IPS DF 4.7 (cell line): Measurements from ENCODE around the gene FAM217B.
"Not testable (repeated sequence)": the region's sequence is repeated elsewhere in the genome, so short reads cannot be mapped to it uniquely, and the experiment has no call there.

ENCODE experiments used
- DNase-seq: peaks from one replicate; pipeline ENCODE4 v3.0.0-alpha.2; 2013; ENCODE audit warnings: low spot score; ENCODE audit errors: extremely low read depth

The FAM217B gene

DNA sequence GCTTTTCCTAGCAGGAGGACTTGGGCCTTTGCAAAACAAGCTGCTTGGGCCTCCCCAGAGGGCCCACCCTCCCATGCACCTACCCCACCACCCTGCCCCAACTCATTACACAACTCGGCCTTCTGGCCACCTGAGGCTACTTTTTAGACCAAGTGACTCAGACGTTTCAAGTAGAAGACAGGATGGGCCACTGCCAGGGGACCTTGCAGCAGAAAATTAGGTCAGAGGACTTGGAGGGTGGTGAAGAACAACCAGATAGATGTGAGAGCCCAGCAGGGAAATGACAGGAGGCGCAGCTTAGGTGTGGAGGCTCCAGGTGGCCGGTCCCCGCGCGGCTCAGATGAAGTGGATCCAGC is 1.5 kb upstream of the FAM217B start:
- no peak for DNase-seq

DNA sequence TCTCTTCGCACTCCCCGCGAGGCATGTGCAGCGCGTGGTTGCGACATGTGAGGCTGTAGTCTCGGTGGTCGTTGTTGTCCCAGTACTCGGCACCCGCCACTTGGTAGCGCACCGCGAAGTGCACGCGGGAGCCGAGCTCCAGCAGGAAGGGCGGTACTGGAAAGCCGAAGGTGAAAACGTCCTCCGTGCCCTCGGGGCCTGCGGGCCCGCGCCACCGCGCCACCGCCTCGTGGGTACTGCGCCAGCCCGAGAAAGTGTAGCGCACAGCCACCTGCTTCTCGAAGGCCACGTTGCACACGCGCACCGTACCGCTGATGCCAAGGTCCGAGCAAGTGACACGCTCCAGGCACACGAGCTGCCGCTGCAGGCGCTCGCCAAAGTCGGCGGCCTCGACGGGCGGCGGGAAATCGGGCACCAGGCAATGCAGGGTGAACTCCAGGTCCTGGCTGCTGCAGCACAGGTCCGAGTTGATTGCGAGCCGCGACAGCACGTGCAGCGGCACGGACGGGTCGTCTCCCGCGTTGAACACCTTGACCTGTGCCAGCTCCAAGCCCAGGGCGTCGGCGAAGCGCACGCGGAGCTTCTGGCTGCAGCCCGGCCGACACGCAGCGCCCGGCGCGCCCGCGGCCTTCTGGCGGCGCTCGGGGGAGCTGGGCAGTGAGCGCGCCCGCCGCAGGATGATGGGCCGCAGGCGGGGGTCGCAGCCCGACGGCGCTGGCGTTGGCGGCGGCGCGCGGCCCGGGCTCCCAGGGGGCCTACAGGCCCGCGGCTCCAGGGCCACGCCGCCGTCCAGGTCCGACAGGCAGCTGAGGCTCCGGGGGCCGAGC is 924 bp upstream of the FAM217B start:
- no peak for DNase-seq

DNA sequence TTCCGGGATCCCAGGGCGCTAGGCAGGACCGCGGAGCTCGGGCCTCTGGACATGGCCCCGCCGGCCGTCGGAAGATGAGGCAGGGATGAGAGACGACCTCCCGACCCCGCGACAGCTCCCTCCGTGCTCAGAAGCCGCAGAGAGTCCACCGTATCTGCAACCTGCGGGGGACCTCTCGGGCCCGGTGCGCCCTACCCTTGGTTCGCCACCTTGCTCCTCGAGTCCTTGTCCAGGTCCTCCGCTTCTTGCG is 385 bp upstream of the FAM217B start:
- DNase-seq = no peak

DNA sequence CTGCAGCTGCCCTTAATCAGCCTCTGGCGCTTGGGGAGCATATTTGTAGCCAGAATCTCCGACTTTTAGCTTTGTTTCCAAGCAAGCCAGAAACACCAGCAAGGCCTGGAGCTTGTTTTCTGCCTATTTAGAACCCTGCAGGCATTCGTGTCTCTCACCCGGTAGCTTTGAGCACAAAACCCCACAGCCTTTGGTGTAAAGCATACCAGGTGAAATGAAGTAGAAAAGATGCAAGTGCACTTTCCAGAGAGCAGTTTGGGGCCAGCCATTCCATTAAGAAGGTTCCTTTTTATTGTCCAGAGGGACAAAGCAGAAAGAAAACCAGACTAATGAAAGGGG is 736 bp downstream of the FAM217B start:
- no peak for DNase-seq

DNA sequence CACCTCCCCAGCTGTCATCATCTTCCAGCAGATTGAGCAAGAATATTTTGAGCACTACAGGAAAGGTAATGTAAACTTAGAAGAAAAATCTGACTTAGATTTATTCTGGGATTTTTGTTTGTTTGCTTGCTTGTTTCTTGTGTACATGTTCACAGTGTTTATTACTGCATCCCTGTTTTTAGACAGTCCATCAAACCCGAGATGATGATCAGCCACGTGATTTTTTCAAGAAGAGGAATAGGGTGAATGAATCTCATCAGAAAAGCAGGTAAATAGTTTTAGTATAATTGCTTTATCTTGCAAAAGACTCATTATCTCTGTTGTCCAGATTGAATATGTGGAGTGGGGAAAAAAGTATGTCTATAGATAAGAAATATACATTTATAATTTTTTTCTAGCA is 2.1 kb downstream of the FAM217B start:
- DNase-seq = no peak

DNA sequence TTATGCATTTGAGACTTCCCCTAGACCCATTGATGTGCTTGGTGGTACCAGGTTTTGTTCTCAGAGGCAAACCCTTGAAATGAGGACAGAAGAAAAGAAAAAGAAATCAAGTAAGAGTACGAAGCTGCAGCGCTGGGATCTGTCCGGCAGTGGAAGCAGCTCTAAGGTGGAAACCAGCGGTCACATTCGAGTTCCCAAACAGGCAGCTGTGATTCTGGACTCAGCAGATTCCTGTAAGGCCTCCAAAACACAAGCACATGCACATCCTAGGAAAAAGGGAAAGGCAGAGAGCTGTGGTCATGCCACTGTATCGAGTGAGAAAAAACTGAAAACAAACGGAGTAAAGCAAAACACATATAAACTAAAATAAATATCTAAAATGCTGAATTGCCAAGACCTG is 4.5 kb downstream of the FAM217B start:
- DNase-seq = no peak

DNA sequence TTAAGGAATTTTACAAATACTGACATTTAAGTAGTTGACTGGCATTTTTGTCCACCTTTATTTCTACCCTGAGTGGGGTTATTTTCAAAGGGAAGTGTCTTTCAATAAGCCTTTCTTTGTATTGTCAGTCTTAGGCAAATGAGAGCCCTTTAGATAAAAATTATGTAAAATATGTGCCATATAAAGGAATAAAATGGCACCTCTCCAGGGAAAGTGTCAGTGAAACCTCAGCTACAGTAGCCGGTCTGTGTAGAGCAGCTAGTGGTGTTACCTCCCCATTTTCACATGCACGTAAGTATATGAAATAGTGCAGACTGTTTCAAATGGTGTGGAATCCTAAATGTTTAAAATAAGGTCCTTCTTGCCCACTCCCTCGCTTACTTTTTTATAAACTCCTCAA is 5.0 kb downstream of the FAM217B start:
- no peak for DNase-seq

DNA sequence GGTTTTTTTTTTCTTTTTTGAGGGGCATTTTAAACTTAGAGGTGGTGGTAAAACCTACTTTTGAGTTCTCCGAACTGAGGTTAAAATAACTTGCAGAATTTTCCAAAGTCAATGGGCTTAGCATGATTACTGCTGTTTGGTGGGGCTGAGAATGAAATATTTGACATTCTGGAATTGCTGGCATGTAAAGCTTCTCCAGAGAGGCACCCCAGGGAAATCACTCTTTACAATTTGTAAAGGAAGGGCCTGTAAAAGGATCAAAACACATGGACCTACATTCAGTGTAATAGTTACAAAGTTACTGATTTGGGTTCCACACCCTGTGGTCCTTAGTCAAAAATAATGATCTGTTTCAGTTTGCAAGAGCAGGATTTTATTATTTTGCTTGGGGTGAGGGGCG is 5.5 kb downstream of the FAM217B start:
- no peak for DNase-seq

DNA sequence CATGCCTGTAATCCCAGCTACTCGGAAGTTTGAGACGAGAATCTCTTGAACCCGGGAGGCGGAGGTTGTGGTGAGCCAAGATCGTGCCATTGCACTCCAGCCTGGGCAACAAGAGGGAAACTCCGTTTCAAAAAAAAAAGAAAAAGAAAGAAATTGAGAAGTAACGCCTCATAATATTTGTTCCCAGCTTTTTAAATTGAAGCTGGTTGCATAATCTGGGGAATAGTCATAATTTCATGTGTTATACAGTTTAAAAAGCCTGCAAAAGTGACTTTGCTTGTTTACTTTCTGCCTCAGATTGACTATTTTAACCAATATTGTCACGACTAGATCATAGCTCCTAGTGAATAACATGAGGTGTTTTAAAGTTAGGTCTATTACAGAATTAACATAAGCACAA is 7.2 kb downstream of the FAM217B start:
- DNase-seq = no peak

DNA sequence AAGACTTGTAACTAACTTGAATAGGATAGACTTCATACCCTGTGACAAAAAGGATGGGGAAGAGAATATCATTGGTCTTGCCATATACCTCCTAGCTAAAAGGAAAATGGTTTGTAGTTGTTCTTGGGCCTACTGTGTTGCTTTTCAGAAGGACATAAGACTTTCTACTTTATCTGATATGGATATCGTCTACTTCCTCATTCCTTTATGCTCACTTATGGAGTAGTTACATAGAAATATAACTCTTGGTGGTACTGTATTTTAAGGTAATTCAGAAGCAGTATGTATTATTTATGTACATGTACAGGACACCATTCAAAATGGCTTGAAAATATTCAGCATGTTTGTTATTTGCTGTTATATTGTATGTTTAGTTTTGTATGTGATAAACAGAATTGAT is 8.0 kb downstream of the FAM217B start:
- no peak for DNase-seq

DNA sequence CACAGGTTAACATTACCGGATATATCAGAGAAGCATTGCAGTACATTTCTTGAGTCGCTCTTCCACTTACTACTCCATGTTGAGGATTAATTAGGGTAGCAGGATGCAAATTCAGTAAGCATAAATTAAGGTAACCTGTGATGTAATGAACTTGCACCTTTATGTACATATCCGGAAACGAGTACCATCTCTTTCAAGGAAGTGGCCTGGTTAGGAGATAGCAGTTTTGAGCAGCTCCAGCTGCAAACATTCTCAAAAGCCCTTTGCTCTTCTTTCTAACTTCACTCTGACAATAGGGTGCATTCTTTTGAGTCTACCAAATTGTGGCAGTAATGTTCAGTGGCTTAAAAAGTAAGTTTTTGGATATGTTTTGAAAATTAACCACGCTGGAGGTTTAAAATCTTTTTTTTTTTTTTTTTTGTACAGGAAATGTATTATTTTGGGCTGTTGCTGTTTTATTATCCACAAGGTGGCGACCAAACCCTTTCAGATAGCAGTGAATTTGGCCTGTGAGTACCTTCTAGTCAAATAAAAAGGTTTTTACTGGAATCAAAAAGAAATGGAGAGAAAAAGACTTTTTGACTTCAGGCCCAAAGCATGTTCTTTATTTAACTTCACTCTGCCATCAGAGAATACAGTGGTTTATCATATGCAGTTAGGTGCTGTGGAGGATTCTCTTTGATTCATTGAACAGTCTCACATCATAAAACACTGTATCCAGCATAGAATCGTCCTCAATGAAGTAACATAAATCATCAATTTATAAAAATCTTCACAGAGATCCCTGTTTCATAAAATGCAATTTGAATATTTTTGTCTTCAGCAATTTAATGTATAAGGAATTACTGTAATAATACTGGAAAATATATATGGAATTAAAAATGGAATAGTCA is 8.9 kb downstream of the FAM217B start:
- no peak for DNase-seq

DNA sequence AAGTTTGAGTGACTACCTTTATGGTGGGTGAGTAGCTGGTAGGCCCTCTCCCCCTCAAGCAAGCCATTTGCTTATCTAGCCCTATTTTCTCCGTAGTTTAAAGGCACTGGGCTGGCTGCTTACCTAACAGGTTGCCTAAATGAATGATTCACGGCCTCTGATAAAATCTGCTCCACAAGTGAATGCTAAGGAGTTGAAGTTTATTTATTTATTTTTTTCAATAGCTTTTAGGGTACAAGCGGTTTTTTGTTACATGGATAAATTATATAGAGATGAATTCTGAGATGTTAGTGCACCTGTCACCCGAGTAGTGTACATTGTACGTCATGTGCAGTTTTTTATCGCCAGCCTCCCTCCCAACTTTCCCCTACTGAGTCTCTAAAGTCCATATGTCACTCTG is 9.7 kb downstream of the FAM217B start:
- no peak for DNase-seq

DNA sequence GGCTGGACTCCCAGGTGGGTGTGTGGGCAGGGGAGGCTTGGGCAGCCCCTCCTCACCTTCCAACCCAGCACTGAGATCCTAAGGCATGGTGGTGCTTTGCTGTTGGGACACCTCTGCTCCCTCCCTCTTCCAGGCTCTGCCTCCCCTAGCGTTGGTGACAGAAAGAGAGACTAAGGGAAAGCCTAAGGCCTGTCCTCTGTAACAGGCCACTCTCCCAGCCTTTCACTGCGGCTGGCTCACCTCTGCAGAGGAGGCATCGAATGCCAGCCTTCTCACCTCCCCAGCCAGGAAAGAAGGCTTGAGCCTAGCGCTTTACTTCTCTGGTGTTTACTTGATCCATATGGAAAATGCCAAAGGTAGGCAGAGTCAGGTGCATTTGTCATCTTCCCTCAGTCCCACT is 14.5 kb downstream of the FAM217B start:
- no peak for DNase-seq

DNA sequence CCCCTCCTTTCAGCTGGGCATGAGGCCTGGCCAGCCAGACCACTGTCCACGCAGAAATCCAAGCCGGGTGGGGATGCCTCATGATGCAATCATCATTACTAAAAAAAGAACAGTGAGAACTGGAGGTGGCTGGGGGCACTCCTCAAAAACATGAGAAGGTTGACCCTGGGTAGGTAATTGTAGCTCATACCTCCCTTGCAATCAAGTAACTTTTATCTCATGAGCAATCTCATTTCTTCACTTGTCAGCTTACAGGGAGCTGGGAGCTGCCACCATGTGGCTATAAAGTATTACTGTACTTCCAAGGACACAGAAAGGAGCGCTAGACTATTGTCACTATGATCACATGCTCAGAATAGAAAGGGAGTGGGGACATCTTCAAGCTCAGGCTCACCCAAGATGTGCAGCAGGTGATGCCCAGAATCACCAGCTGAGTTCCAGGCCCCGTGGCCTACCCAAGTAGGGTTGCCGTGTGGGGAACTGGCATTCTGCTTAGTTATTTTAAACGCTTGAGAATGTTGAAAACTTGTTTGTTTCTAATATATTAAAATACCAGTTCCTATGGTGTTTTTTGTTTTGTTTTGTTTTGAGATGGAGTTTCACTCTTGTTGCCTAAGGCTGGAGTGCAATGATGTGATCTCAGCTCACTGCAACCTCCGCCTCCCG is 15.1 kb downstream of the FAM217B start:
- no peak for DNase-seq

DNA sequence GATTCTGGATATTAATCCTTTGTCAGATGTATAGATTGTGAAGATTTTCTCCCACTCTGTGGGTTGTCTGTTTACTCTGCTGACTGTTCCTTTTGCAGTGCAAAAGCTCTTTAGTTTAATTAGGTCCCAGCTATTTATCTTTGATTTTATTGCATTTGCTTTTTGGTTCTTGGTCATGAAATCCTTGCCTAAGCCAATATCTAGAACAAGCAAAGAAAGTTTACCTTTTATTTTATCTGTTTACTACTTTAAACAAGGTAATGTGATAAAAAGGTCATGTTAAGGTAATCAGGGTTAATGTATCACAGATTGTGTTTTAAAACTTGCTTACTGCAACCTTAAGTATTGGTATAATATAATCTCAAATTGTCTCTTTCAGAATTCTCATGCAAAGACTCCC is 17.4 kb downstream of the FAM217B start:
- not testable (repeated sequence) for DNase-seq

DNA sequence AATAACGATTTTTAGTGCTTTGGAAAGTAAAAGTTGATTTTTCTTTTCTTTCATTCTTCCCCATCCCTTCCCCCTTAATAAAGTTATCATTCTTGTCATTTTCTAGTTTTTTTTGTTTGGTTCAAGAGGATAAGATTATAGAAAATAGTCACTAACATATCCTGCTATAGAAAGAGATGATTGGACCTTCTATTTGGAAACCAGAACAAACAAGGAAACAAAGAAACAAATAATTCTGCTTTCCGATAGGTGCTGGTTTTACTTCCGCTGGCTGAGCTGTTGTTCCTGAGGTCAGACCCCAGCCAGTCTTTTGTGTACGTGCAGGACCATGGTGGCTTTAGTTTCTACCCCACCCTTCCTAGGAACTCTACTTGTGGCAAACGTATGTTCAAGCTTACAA is 17.9 kb downstream of the FAM217B start, which contains the start of gene CDH26:
Gene CDH26, plus strand, starts transcription at position 301 of the 400 bp plus-strand sequence. CDS start 304 bp downstream, outside the sequence.
- DNase-seq = no peak

DNA sequence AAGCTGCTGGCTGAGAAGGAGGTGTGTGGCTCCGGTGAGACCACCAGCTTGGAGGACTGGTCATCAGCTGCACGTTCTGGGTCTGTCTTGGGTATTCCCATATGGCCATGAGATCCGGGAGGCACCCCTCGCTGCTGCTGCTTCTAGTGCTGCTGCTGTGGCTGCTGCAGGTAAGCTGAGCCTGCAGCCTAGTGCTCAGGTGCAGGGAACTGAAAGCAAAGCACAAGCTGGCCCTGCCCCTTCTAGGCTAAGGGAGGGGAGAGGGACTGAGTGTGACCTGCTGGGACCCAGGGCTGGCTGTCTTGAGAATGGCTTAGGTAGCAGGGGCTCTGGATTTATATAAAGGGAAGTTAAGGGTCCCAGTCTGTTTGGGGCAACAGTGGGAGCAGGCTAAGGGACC is 18.4 kb downstream of the FAM217B start:
- no peak for DNase-seq

DNA sequence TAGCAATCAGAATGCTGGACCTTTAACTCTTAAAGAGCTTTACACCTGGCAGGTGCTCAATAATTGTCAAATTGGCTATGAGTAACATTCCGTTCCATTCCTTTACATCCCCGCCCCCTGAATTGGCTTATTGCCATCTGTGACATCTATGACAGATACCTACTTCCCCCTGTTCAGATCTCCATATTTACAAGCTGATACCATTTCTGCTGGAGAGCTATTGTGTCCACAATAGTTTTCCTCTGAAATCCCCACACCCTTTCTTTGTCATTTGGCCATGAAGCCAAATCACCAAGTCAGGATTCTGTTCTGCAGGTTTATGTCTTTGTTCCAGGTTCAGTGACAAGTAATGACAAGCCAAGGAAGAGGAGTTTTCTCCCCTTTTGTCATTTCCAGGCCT is 21.2 kb downstream of the FAM217B start:
- DNase-seq = no peak

DNA sequence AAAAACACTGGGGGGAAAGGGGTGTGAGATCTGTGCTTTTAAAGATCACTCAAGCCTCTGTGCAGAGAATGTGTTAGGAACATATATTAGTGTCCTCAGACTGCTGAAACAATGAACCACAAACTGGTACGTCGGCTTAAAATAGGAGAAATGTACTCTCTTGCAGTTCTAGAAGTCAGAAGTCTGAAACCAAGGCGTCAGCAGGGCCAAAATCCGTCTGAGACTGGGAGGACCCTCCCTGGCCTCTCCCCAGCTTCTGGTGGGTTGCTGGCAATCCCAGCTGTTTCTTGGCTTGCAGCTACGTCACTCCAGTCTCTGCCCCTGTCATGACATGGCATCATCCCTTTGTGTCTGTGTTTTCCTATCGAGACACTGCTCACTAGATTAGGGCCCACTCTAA is 22.0 kb downstream of the FAM217B start:
- no peak for DNase-seq

DNA sequence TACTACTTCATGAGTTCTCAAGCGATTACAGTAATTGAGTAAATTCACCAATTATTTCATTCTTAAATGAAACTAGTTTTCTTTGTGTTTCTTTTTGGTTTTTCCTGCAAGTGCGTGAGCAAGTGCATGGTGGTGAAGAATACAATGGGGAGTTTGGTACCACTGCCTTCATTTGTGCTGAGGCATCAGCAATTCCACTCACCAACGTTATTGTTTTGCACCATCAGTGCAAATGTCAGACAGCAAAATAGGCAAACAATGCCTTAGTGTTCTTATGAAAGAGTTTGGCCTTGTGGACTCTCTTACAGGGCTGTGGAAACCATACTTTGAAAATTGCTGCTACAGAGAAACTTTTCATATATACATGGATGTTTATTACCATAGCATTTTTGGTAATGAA is 26.2 kb downstream of the FAM217B start:
- no peak for DNase-seq

DNA sequence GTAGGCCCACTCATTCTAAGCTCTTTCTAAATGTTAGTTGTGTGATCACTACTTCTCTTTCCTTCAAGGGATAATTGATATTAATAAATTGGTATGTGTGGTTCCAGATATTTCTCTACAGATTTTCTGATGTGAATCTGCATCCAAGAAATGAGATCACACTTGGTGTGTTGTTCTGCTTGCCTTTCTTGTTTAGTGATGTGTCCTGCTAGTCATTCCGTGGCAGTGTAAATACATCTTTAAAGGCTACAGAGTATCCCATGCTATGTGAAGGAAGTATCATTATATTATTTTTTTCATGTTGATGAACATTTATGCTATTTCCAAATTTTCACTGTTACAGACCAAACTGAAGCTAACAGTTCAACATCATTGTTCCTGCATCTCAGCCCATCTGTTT is 31.2 kb downstream of the FAM217B start:
- DNase-seq = no peak

DNA sequence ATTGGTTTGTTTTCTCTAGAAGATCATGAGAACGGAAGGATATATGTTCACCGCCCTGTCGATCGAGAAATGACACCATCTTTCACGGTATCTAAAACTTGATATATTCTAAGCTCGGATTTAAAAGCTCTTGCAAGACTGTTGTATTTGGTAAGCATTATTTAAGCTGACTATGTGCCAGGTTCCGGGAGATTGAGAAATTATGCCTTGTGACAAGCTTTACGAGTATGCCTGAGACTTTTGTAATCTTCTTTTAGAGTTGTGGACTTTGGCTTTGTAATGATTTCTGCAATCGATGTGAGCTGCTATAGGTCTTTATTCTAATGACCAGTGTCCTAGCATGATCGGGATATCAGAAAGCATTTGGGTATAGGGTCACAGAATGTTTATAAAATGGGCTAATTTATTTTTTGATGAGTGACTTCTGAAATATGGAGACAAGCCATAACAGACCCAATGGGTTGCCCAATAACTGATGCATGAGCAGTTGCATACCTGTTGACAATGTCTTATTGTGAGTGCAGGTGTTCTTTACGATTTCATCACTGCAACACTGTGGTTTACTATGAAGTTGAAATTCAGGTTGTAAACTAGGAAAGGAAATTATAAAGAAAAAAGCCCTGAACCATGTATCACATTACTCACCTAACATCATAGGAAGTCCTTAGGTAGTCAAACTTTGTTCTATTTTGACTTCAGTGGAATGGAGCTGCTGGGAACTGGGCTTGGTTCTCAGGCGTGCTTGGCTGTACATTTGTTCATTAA is 32.0 kb downstream of the FAM217B start:
- no peak for DNase-seq
